GM06990 (cell line): ENCODE data around the gene PCBD1.
"Not testable (repeated sequence)": the region's sequence is repeated elsewhere in the genome, so short reads cannot be mapped to it uniquely, and the experiment has no call there.

ENCODE experiments used
- DNase-seq: peaks from one replicate; pipeline ENCODE4 v3.0.0-alpha.2; 2011; ENCODE audit not compliant: insufficient read length; ENCODE audit errors: extremely low read depth
- H3K27me3 ChIP-seq: replicated peaks from 2 replicates; pipeline ENCODE4 v1.6.0; 2011; ENCODE audit warnings: low read length; ENCODE audit not compliant: control insufficient read depth, insufficient read depth
- H3K36me3 ChIP-seq: 2 replicates; pipeline ENCODE4 v1.5.1; 2011; ENCODE audit warnings: low read length; ENCODE audit not compliant: control insufficient read depth, insufficient read depth
- H3K4me3 ChIP-seq: replicated peaks from 2 replicates; pipeline ENCODE4 v1.5.1; 2011; ENCODE audit warnings: low read depth, mild to moderate bottlenecking, control low read depth, low read length
- CTCF ChIP-seq: IDR thresholded peaks from 2 replicates; pipeline ENCODE4 v1.5.1; 2011; ENCODE audit warnings: low read length, control low read depth, mild to moderate bottlenecking, inconsistent platforms; ENCODE audit not compliant: insufficient read depth, poor library complexity, severe bottlenecking

The PCBD1 gene

GRCh38 chr10:70920519-70920918, 32.2 kb upstream of the PCBD1 start:
- no peak for TF ChIP-seq CTCF
- H3K27me3 ChIP-seq, result no peaks in the 10 kb centered on the region; the same call in 1 of the 2 replicates
- no peak overlapping the region for H3K4me3 ChIP-seq
- no peaks in the 10 kb centered on the region for H3K36me3 ChIP-seq
- DNase-seq, result no peak

- not testable (repeated sequence) for H3K36me3 ChIP-seq, DNase-seq, H3K4me3 ChIP-seq, H3K27me3 ChIP-seq
These were observed 31.5 kb upstream of the PCBD1 start for GRCh38 chr10:70919906-70920305.

- H3K4me3 ChIP-seq, result no peak overlapping the region
- no peak for DNase-seq
- TF ChIP-seq CTCF, result no peak
These were observed 30.6 kb upstream of the PCBD1 start for GRCh38 chr10:70918851-70919530.

GRCh38 chr10:70917635-70918034, 29.3 kb upstream of the PCBD1 start:
- Histone ChIP-seq H3K4me3 (no peak overlapping the region), H3K36me3 (no peaks in the 10 kb centered on the region), H3K27me3 (no peaks in the 10 kb centered on the region; the same call in 1 of the 2 replicates)
- no peak for TF ChIP-seq CTCF
- no peak for DNase-seq

More at GRCh38 chr10:70918851-70919530, 30.6 kb upstream of the PCBD1 start:
- H3K27me3 ChIP-seq, result no peaks in the 10 kb centered on the region; the same call in 1 of the 2 replicates
- no peaks in the 10 kb centered on the region for H3K36me3 ChIP-seq

GRCh38 chr10:70917226-70917625, 28.9 kb upstream of the PCBD1 start:
- TF ChIP-seq CTCF, result no peak
- no peaks in the 10 kb centered on the region for H3K36me3 ChIP-seq
- no peak for DNase-seq
- H3K27me3 ChIP-seq, result no peaks in the 10 kb centered on the region; the same call in 1 of the 2 replicates
- no peak overlapping the region for H3K4me3 ChIP-seq

- no peak for DNase-seq
- H3K27me3 ChIP-seq, result no peaks in the 10 kb centered on the region; the same call in 1 of the 2 replicates
- no peak overlapping the region for H3K4me3 ChIP-seq
- no peaks in the 10 kb centered on the region for H3K36me3 ChIP-seq
- no peak for TF ChIP-seq CTCF
These were observed 27.9 kb upstream of the PCBD1 start for GRCh38 chr10:70916241-70916640.
